ENCODE data around the gene ATAD3B.

DNA sequence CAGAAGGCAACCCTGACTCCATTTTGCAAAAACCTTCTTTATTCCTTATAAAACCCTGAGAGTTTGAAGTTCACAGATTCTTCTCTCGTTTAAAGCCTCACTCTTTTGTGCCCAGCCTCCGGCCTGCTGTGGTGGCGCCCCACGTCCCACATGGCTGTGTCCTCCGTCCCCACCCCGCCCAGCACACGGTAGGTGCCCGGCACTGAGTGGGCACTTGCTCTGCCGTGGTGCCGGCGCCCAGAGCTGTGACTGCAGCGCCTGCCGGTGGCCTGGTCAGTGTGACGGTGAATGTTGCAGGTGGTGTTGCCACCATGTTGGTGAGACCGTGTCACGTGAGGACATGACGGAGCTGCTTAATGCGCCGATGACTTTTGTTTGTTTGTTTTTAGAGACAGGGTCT, 49.8 kb downstream of the ATAD3B start:
- no peak for TF ChIP-seq CTCF (IDR thresholded peaks at IDR 0.05; ENCODE audit: low read length)
- no peak for TF ChIP-seq EZH2 (IDR thresholded peaks at IDR 0.05; ENCODE audit: borderline replicate concordance, low read length)

Data from OCI-LY1 (cell line).